Activated CD8-positive, alpha-beta T cell treated with anti-CD3 and anti-CD28 coated beads, Interleukin-2, amount 10 ng/mL, durations not matched to agents 7 days and 5 days (primary cell): Measurements from ENCODE around the gene TCN1. TPM values are rescaled to one million over a fixed set of nuclear protein-coding genes. Genes with fewer than 3 reads are reported as not detected.
"Not testable (repeated sequence)": the region's sequence is repeated elsewhere in the genome, so short reads cannot be mapped to it uniquely, and the experiment has no call there.

Experiments used
- ATAC-seq: fragments of 150-1000 bp; cut with Tn5 transposase; one replicate; pipeline ENCODE4 v1.10.0; 2021; ENCODE audit warnings: moderate library complexity
- CTCF ChIA-PET: fragments of 350-600 bp; sonication (Branson Sonifier 250); formaldehyde crosslinking; loops from one replicate; lab custom pipeline; 2021; ENCODE audit warnings: antibody characterized with exemption; lab: Charles Lee
- POLR2A ChIA-PET: fragments of 350-600 bp; sonication (Branson Sonifier 250); formaldehyde crosslinking; loops from one replicate; lab custom pipeline; 2021; ENCODE audit warnings: antibody characterized with exemption; lab: Charles Lee
- DNase-seq: peaks from one replicate; pipeline ENCODE4 v3.0.0-alpha.2; 2020
- H3K27ac Mint-ChIP-seq: one replicate; pipeline ENCODE4 v1.8.0; 2021; ENCODE audit warnings: mild to moderate bottlenecking, mixed read lengths
- H3K27me3 Mint-ChIP-seq: one replicate; pipeline ENCODE4 v1.8.0; 2021; ENCODE audit warnings: low read depth, mixed read lengths
- H3K36me3 Mint-ChIP-seq: one replicate; pipeline ENCODE4 v1.8.0; 2021; ENCODE audit warnings: low read depth, mixed read lengths
- H3K4me1 Mint-ChIP-seq: one replicate; pipeline ENCODE4 v1.8.0; 2021; ENCODE audit warnings: low read depth, mixed read lengths
- H3K4me3 Mint-ChIP-seq: one replicate; pipeline ENCODE4 v1.8.0; 2021; ENCODE audit warnings: mild to moderate bottlenecking, mixed read lengths
- H3K9me3 Mint-ChIP-seq: one replicate; pipeline ENCODE4 v1.8.0; 2022; ENCODE audit warnings: mixed read lengths; ENCODE audit not compliant: insufficient read depth
- total RNA-seq, 2 experiments: library from RNA; stranded (reverse); gene quantifications; one replicate each; pipeline ENCODE4 v1.2.3, GENCODE V29; 2021

The TCN1 gene
- total RNA-seq, 2 experiments from 2014 or later: not detected

DNA sequence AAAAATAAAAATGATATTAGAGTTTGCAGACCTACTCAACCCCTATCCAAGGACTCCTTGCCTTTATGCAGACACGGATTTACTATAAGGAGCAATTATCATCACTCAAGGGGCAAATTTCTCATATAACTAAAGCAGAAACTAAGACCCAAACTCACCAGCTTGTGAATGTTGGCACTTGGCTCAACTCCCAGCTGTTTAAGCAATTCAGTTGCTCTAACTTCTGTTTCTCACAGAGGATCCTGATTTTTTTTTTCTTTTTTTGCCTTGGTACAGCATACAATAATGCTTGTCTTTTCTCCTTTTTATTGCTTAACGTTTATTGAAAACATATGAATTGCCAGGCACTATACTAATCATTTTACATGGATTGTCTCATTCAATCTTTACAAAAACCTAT is 11.4 kb downstream of the TCN1 start:
- H3K27me3 Mint-ChIP-seq: peaks cover 2% of the 10 kb centered on the region
- peaks cover 14% of the 10 kb centered on the region for H3K4me1 Mint-ChIP-seq
- H3K27ac Mint-ChIP-seq: no peak overlapping the region
- ChIA-PET CTCF (interaction anchor here (1.0 kb wide), 1 partner anchor 9 kb away, joined by 3 read pairs; no protein-coding TSS in a partner anchor), POLR2A (no interaction called here)
- no peak for ATAC-seq
- no peaks in the 10 kb centered on the region for H3K36me3 Mint-ChIP-seq
- no peak for DNase-seq
- H3K4me3 Mint-ChIP-seq: no peak overlapping the region
- no peaks in the 10 kb centered on the region for H3K9me3 Mint-ChIP-seq

DNA sequence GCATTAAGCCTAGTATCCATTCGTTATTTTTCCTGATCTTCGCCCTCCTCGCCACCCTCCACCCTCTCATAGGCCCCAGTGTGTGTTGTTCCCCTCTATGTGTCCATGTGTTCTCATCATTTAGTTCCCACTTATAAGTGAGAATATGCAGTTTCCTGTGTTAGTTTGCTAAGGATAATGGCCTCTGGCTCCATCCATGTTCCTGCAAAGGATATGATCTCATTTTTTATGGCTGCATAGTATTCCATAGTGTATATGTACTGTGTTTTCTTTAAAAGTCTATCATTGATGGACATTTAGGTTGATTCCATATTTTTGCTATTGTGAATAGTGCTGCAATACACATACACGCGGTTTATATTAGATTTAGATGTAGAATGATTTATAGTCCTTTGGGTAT is 14.9 kb downstream of the TCN1 start:
- H3K9me3 Mint-ChIP-seq, POLR2A ChIA-PET, H3K27ac Mint-ChIP-seq, CTCF ChIA-PET, H3K4me3 Mint-ChIP-seq, DNase-seq, ATAC-seq, H3K27me3 Mint-ChIP-seq, H3K4me1 Mint-ChIP-seq, H3K36me3 Mint-ChIP-seq: not testable (repeated sequence)

- H3K4me3 Mint-ChIP-seq, POLR2A ChIA-PET, H3K4me1 Mint-ChIP-seq, DNase-seq, H3K36me3 Mint-ChIP-seq, H3K9me3 Mint-ChIP-seq, H3K27ac Mint-ChIP-seq, ATAC-seq, H3K27me3 Mint-ChIP-seq: not testable (repeated sequence)
- CTCF ChIA-PET: interaction anchor here (1.4 to 1.5 kb wide), 2 partner anchors 17 to 27 kb away, joined by 3 to 4 read pairs; partner anchors contain the start of gene TCN1
These were observed 16.7 kb downstream of the TCN1 start for GRCh38 chr11:59849551-59849950.

GRCh38 chr11:59849129-59849528 is 17.2 kb downstream of the TCN1 start:
- Mint-ChIP-seq H3K36me3 (no peaks in the 10 kb centered on the region), H3K4me3 (no peak overlapping the region), H3K27ac (no peak overlapping the region), H3K27me3 (peaks cover 2% of the 10 kb centered on the region), H3K4me1 (no peaks in the 10 kb centered on the region), H3K9me3 (no peaks in the 10 kb centered on the region)
- ChIA-PET CTCF (interaction anchor here (1.4 to 1.5 kb wide), 2 partner anchors 17 to 26 kb away, joined by 3 to 4 read pairs; partner anchors contain the start of gene TCN1), POLR2A (no interaction called here)
- DNase-seq: no peak
- no peak for ATAC-seq

- POLR2A ChIA-PET, H3K27me3 Mint-ChIP-seq, H3K9me3 Mint-ChIP-seq, DNase-seq, H3K4me3 Mint-ChIP-seq, H3K4me1 Mint-ChIP-seq, H3K36me3 Mint-ChIP-seq, H3K27ac Mint-ChIP-seq, ATAC-seq: not testable (repeated sequence)
- CTCF ChIA-PET: interaction anchor here (1.4 to 1.5 kb wide), 2 partner anchors 18 to 26 kb away, joined by 3 to 4 read pairs; partner anchors contain the start of gene TCN1
These were observed 17.8 kb downstream of the TCN1 start for GRCh38 chr11:59848439-59848838.

DNA sequence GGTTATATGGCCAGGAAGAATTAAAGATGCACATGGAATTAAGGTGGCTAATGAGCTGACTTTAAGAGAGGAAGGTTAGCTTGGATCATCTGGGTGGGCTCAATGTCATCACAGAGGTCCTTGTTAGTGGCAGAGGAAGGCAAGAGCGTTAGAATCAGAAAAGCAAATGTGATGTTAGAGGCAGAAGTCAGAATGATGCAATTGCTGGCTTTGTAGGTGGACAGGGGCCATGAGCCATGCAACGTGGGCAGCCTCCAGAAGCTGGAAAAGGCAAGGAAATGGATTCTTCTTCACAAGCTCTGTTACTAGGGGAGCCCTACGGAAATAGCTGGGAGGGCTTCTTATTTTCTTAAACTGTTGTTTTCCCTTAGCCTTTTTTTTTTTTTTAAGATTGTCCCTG is 18.7 kb downstream of the TCN1 start:
- H3K36me3 Mint-ChIP-seq: no peaks in the 10 kb centered on the region
- ATAC-seq (no peak), DNase-seq (no peak)
- CTCF ChIA-PET: no interaction called here
- H3K4me1 Mint-ChIP-seq: no peaks in the 10 kb centered on the region
- no peaks in the 10 kb centered on the region for H3K9me3 Mint-ChIP-seq
- no peak overlapping the region for H3K27ac Mint-ChIP-seq
- POLR2A ChIA-PET: no interaction called here
- no peak overlapping the region for H3K4me3 Mint-ChIP-seq
- H3K27me3 Mint-ChIP-seq: no peaks in the 10 kb centered on the region

DNA sequence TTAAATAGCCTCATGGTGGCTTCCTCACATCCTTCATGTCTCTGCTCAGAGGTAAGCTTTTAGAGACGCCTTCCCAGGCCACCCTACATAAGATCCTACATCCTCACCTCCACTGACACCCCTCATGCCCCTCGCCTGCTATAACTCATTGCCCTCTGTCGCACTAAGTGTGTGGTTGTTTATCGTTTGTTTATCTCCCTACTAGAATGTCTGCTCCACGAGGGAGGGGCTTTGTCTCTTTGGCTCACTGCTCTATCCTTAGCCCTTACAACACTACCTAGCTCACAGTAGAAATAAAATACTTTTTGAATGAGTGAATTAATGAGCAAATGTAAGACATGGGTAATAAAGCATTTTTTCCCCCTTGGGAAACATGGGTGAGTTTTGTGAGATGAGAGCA is 19.7 kb downstream of the TCN1 start:
- ChIA-PET POLR2A (interaction anchor here (0.5 kb wide), 1 partner anchor 322 kb away, joined by 4 read pairs; no protein-coding TSS in a partner anchor), CTCF (interaction anchor here (1.1 kb wide), 1 partner anchor 8 kb away, joined by 3 read pairs; no protein-coding TSS in a partner anchor)

GRCh38 chr11:59845399-59845798 is 20.9 kb downstream of the TCN1 start, which contains the start of gene CBLIF:
CBLIF (minus strand) TSS chr11:59845499; CDS start chr11:59845453, 46 bp downstream.
- Mint-ChIP-seq H3K9me3 (no peaks in the 10 kb centered on the region), H3K27me3 (no peaks in the 10 kb centered on the region), H3K27ac (no peak within 1 kb of the TSS), H3K36me3 (no peaks in the 10 kb centered on the region), H3K4me3 (no peak within 1 kb of the TSS), H3K4me1 (no peaks in the 10 kb centered on the region)
- DNase-seq: no peak
- ChIA-PET POLR2A (no interaction called here), CTCF (interaction anchor here (1.1 kb wide), 1 partner anchor 9 kb away, joined by 3 read pairs; no protein-coding TSS in a partner anchor)
- no peak for ATAC-seq

More for the DNA sequence above, 19.7 kb downstream of the TCN1 start:
- Mint-ChIP-seq H3K9me3 (no peaks in the 10 kb centered on the region), H3K27me3 (no peaks in the 10 kb centered on the region), H3K4me1 (no peaks in the 10 kb centered on the region), H3K4me3 (no peak overlapping the region), H3K27ac (no peak overlapping the region), H3K36me3 (no peaks in the 10 kb centered on the region)
- DNase-seq (no peak), ATAC-seq (no peak)

DNA sequence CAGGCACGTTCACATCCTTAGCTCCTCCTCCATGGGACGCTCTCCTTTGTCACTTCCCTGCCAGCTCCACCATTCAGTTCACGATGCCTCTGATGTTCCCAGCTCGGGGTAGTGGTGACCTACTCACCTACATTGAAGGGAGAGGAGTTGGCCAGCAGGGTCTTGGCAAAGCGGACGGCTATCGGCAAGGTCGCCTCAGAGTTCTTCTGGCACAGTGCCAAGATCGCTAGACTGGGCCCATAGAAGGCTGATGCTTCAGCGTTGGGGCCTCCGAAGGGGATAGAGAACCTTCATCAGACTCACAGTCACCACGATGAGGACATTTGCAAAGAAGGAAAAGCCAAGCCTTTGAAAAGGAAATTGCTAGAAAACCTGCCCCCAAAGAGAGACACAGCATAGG is 24.0 kb downstream of the TCN1 start:
- Mint-ChIP-seq H3K27ac (no peak overlapping the region), H3K36me3 (no peaks in the 10 kb centered on the region), H3K27me3 (no peaks in the 10 kb centered on the region), H3K4me3 (no peak overlapping the region), H3K4me1 (no peaks in the 10 kb centered on the region), H3K9me3 (no peaks in the 10 kb centered on the region)
- POLR2A ChIA-PET: no interaction called here
- CTCF ChIA-PET: no interaction called here
- ATAC-seq: no peak
- no peak for DNase-seq

GRCh38 chr11:59841514-59841913 is 24.8 kb downstream of the TCN1 start:
- peaks cover 2% of the 10 kb centered on the region for H3K27me3 Mint-ChIP-seq
- ChIA-PET CTCF (no interaction called here), POLR2A (no interaction called here)
- ATAC-seq (no peak), DNase-seq (no peak)
- no peaks in the 10 kb centered on the region for H3K9me3 Mint-ChIP-seq
- no peak overlapping the region for H3K27ac Mint-ChIP-seq
- no peak overlapping the region for H3K4me3 Mint-ChIP-seq
- H3K4me1 Mint-ChIP-seq: no peaks in the 10 kb centered on the region
- no peaks in the 10 kb centered on the region for H3K36me3 Mint-ChIP-seq

- CTCF ChIA-PET: no interaction called here
- no peaks in the 10 kb centered on the region for H3K9me3 Mint-ChIP-seq
- ATAC-seq (no peak), DNase-seq (no peak)
- H3K27ac Mint-ChIP-seq: no peak overlapping the region
- no peaks in the 10 kb centered on the region for H3K36me3 Mint-ChIP-seq
- POLR2A ChIA-PET: no interaction called here
- H3K4me3 Mint-ChIP-seq: no peak overlapping the region
- no peaks in the 10 kb centered on the region for H3K4me1 Mint-ChIP-seq
- peaks cover 2% of the 10 kb centered on the region for H3K27me3 Mint-ChIP-seq
These were observed 26.7 kb downstream of the TCN1 start for GRCh38 chr11:59839615-59840014.

DNA sequence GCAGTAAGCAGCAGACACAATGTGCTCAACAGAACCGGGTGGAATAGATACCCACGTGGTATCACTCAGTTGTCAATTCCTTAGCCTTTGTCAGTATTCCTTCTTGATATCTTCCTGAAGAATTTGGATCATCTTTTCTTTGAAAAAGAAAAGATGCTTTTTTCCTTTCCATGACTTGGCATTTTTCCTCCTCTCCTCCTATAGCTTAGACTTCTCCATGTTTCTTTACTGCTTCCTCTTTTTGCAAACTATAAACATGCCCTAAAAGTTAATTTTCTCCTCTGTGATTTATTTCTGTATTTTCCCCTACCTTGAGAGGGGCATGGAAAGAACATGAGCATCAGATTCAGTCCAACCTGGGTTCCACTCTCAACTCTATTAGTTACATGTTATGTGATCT is 32.7 kb downstream of the TCN1 start:
- H3K27ac Mint-ChIP-seq: no peak overlapping the region
- no peaks in the 10 kb centered on the region for H3K36me3 Mint-ChIP-seq
- H3K4me1 Mint-ChIP-seq: peaks cover 5% of the 10 kb centered on the region
- CTCF ChIA-PET: no interaction called here
- peaks cover 2% of the 10 kb centered on the region for H3K27me3 Mint-ChIP-seq
- no peaks in the 10 kb centered on the region for H3K9me3 Mint-ChIP-seq
- ATAC-seq: no peak
- H3K4me3 Mint-ChIP-seq: no peak overlapping the region
- no peak for DNase-seq
- POLR2A ChIA-PET: no interaction called here
